Left ventricle myocardium inferior (tissue), 1 donor: ENCODE measurements around the gene SLC1A2. TPM values are rescaled to one million over a fixed set of nuclear protein-coding genes. Genes with fewer than 3 reads are reported as not detected.

Experiments
- DNase-seq: peaks from one replicate; pipeline ENCODE4 v3.0.0-alpha.2; 2020
- H3K27ac ChIP-seq: fragments of 200-600 bp; replicated peaks from 2 replicates; pipeline ENCODE4 v1.8.0; 2021
- H3K27me3 ChIP-seq: fragments of 200-600 bp; 2 replicates; pipeline ENCODE4 v1.8.0; 2021; ENCODE audit warnings: low read depth
- H3K36me3 ChIP-seq: fragments of 200-600 bp; 2 replicates; pipeline ENCODE4 v1.8.0; 2021
- H3K4me1 ChIP-seq: fragments of 200-600 bp; 2 replicates; pipeline ENCODE4 v1.8.0; 2021
- H3K4me3 ChIP-seq: fragments of 200-600 bp; 2 replicates; pipeline ENCODE4 v1.8.0; 2021; ENCODE audit warnings: mild to moderate bottlenecking, moderate library complexity
- H3K9me3 ChIP-seq: fragments of 200-600 bp; replicated peaks from 2 replicates; pipeline ENCODE4 v1.8.0; 2021
- intact Hi-C: fragments of 100-400 bp; cut with micrococcal nuclease; formaldehyde crosslinking; loops from one replicate; pipeline ENCODE4 v1.11.0; 2022
- total RNA-seq: library from RNA; stranded (reverse); fragmentation: NEBNext Ultra II Directional; extraction: Animal tissue kit (Norgen Biotek cat#: 25700); gene quantifications from one replicate; pipeline ENCODE4 v1.2.1, GENCODE V29; 2021
- TF ChIP-seq, protein P1 (sequence below): fragments of 200-600 bp; IDR thresholded peaks from 2 replicates; pipeline ENCODE4 v1.8.0; 2021; ENCODE audit warnings: antibody characterized with exemption, mild to moderate bottlenecking, borderline replicate concordance
- donor health status: DM: no; HTN: yes; CAD: no; lungs with severe emphysema.

The SLC1A2 gene
- total RNA-seq, 1 donor from 2014 or later = 8.4 TPM

DNA sequence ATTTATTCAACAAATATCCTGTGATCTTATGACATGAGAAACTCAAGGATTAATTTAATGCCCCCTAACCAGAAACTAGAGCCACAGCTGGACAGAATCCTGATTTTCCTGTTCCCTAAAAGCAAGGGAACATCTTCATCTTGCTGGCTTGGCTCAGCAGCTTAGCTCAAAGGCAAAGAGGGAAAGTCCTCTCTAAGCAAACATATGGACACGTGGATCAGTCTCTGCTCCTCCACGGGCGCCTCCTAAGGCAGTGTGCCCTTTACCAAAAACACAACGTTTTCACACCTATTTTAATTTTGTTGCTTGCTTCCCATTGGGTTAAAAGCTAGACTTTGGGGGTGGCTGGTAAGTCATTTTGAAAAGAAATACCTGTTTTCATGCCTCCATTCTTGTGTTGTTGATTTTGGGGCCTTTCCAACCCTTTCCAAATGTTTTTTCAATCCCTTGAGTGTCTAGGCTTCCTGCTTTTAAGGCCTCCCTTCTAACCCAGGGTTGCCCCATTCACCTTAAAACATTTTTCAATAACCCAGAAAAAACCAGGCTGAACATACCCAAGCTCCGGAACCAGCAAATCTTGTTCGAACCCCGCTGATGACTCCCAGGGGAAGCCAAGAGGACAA, 15.5 kb downstream of the SLC1A2 start:
- Histone ChIP-seq H3K4me1 (no peaks in the 10 kb centered on the region), H3K4me3 (no peak overlapping the region), H3K27me3 (peaks cover 30% of the 10 kb centered on the region), H3K36me3 (no peaks in the 10 kb centered on the region), H3K9me3 (no peaks in the 10 kb centered on the region), H3K27ac (no peak overlapping the region)
- intact Hi-C loops = no loop called here
- DNase-seq = no peak
- TF ChIP-seq, protein P1, sequence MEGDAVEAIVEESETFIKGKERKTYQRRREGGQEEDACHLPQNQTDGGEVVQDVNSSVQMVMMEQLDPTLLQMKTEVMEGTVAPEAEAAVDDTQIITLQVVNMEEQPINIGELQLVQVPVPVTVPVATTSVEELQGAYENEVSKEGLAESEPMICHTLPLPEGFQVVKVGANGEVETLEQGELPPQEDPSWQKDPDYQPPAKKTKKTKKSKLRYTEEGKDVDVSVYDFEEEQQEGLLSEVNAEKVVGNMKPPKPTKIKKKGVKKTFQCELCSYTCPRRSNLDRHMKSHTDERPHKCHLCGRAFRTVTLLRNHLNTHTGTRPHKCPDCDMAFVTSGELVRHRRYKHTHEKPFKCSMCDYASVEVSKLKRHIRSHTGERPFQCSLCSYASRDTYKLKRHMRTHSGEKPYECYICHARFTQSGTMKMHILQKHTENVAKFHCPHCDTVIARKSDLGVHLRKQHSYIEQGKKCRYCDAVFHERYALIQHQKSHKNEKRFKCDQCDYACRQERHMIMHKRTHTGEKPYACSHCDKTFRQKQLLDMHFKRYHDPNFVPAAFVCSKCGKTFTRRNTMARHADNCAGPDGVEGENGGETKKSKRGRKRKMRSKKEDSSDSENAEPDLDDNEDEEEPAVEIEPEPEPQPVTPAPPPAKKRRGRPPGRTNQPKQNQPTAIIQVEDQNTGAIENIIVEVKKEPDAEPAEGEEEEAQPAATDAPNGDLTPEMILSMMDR = no peak

DNA sequence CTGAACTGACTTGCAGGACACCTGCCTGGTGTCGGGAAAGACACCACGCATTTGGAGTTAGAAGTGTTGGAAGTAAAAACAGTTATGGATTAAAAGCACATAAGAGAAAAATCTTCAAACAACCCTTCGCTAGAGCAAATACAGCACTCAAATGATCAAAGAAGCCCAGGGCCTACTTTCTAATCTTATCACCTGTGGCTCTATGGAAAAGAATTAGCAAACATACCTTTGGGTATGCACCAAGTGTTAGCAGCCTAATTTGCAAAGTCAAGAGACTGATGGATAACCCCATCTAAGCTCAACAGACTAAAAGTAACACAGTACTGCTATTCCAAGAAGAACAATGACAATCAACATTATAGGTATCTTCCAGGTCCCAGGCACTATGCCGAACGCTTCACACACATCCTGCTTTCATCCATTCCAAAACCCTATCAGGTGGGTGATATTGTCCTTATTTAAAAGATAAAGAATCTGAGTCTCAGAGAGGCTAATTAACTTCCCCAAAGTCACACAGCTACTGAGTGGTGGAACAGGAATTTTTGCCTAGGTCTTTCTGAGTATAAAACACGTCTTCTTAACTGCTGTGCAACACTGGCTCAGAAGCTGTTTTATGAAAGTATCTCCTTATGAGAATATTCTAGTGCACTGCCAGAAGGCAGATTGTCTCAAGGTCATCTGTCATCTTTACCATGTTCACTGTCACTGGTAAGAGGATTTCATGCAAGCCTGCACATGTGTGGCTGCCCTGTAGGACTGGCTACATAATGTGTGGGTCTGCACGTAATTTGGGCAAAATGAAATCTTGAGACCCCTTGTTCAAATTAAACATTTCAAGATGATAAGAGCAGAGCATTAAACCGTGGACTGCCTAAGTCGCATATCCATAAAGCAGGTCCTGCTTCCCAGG, 16.4 kb downstream of the SLC1A2 start:
- Histone ChIP-seq H3K27me3 (peaks cover 32% of the 10 kb centered on the region), H3K27ac (no peak overlapping the region), H3K9me3 (no peaks in the 10 kb centered on the region), H3K36me3 (no peaks in the 10 kb centered on the region), H3K4me3 (no peak overlapping the region), H3K4me1 (no peaks in the 10 kb centered on the region)
- TF ChIP-seq, protein P1 = no peak
- DNase-seq = no peak
- intact Hi-C loops = no loop called here

DNA sequence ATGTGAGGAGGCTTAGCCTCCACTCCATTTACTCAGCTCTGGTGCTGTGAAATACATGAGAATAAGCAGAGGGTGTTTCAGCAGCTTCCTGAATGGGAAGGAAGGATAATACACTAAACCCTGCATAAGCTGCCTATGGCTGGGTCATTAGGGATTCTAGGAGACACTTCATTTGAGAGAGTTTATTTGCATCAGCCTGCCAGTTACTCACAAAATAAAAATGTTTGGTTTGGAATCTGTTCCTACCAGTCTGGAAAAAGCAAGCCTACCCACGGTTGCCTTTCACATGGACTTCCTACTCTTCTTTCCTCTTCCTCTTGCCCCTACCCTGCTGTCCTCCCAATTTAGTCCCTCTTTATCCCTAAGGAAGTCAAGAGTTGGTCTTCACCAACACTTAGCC, 20.5 kb downstream of the SLC1A2 start:
- Histone ChIP-seq H3K4me1 (no peaks in the 10 kb centered on the region), H3K9me3 (no peaks in the 10 kb centered on the region), H3K4me3 (no peak overlapping the region), H3K27me3 (peaks cover 13% of the 10 kb centered on the region), H3K27ac (no peak overlapping the region), H3K36me3 (no peaks in the 10 kb centered on the region)
- intact Hi-C loops = loop anchor here (10.0 kb wide), 2 partner anchors 814 to 884 kb away; partner anchors contain the start of gene ELF5
- TF ChIP-seq, protein P1 = no peak
- no peak for DNase-seq

DNA sequence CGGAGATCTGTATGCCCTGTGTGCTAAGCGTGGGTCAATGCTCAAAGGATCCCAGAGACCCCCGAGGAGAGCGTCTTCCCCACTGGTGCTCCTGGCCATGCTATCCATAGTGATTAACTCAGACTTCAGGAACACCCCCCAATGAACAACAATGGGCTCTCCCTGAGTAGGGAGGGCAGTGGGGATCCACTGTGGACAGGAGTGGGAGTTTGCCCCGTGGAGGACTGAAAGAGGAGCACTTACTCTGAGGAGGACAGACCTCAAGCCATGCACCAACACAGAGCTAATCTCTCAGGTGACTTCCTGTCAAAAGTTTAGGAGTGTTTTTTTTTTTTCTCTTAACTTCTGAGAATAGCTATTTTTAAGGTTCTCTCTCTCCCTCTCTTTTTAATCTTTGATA, 24.4 kb downstream of the SLC1A2 start:
- H3K4me3 ChIP-seq = no peak overlapping the region
- H3K27ac ChIP-seq = no peak overlapping the region
- H3K9me3 ChIP-seq = no peaks in the 10 kb centered on the region
- intact Hi-C loops = loop anchor here (10.0 kb wide), 2 partner anchors 810 to 880 kb away; partner anchors contain the start of gene ELF5
- H3K36me3 ChIP-seq = no peaks in the 10 kb centered on the region
- no peak for DNase-seq
- H3K4me1 ChIP-seq = peaks cover 9% of the 10 kb centered on the region
- peaks cover 17% of the 10 kb centered on the region for H3K27me3 ChIP-seq
- TF ChIP-seq, protein P1 = no peak

DNA sequence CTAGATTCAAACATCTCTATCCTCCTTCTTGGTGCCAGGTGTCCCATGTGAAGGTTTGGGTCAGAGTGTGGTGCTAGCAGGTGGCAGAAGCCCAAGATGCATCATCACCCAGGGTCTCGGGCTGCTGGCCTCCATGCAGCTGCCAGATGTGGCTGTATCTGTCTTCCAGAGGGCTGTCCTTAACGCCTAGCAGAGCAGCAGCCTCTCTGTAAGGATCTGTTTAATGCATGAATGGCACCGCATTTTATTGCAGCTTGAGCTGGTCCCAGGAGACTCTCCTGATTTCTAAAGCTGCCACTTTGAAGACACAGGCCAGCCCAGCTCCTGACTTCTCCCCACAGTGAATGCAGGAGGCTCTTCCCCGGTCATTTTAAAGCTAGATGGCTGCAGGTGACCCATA, 26.3 kb downstream of the SLC1A2 start:
- TF ChIP-seq, protein P1 = no peak
- H3K27me3 ChIP-seq = peaks cover 7% of the 10 kb centered on the region
- peaks cover 9% of the 10 kb centered on the region for H3K4me1 ChIP-seq
- H3K9me3 ChIP-seq = no peaks in the 10 kb centered on the region
- DNase-seq = no peak
- no peak overlapping the region for H3K4me3 ChIP-seq
- intact Hi-C loops = loop anchor here (10.0 kb wide), 2 partner anchors 808 to 878 kb away; partner anchors contain the start of gene ELF5
- H3K36me3 ChIP-seq = no peaks in the 10 kb centered on the region
- H3K27ac ChIP-seq = no peak overlapping the region
